GM12878 (cell line): ENCODE results near the gene TRMT44.

Experiments used
- EED ChIP-seq: sonication (generic); IDR thresholded peaks from 2 replicates; pipeline ENCODE4 v1.6.1; 2016; ENCODE audit warnings: antibody characterized with exemption, low read depth
- GABPA ChIP-seq: IDR thresholded peaks from 2 replicates; pipeline ENCODE4 v1.6.1; 2014; ENCODE audit warnings: antibody characterized with exemption, low read depth, mild to moderate bottlenecking, inconsistent platforms
- NBN ChIP-seq: fragments of 450-650 bp; IDR thresholded peaks from 2 replicates; pipeline ENCODE4 v1.6.1; 2016
- POLR2A ChIP-seq: IDR thresholded peaks from 2 replicates; pipeline ENCODE4 v1.6.1; 2011; ENCODE audit warnings: low read depth, mild to moderate bottlenecking, low read length
- POLR2AphosphoS5 ChIP-seq: IDR thresholded peaks from 2 replicates; pipeline ENCODE4 v1.6.1; 2011; ENCODE audit warnings: mild to moderate bottlenecking, low read length, inconsistent platforms
- SP1 ChIP-seq: IDR thresholded peaks from one replicate; pipeline ENCODE4 v1.6.1; 2011; ENCODE audit warnings: low read depth, low read length
- TF ChIP-seq, protein P1 (sequence below), 3 experiments: IDR thresholded peaks in 2 of 3; conservative IDR thresholded peaks in 1 of 3; 2 replicates each; pipeline ENCODE4 v1.5.1; 2011; ENCODE audit warnings: low read depth in 3 of 3, low read length in 3 of 3, mild to moderate bottlenecking in 3 of 3, control low read depth in 2 of 3, moderate library complexity in 2 of 3, inconsistent platforms in 1 of 3, mixed read lengths in 1 of 3; ENCODE audit not compliant: control insufficient read depth in 2 of 3, insufficient read depth in 1 of 3; ENCODE audit errors: extremely low read depth in 1 of 3

DNA sequence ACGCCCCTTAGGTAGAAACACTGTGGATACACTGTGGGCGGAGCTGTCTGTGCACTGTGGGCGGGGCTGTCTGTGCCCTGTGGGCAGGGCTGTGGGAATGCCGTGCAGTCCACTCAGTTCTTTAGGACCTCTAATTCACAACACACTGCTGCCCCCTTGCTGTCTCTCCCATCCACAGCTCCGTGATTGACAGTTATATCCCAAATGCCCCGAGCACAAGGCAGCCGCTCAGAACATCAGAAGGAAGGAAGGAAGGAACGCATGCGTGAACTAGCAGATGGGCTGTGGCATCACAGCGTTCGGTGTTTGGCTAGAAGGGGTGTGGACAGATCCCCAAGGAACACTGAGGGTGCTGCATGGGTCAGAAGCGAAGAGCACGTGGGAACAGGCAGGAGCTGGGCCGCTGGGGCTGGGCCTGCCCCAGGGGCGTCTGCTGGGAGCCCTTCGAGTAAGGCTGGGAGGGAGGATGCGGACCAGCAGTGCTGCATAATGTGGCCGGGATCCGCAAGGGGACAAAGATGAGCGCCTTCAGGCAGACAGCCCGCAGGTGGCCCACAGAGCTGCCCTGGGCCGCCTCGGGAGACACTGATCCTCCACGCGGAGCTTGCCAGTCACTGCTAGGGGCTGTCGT, 29.8 kb upstream of the TRMT44 start:
- TF ChIP-seq, protein P1, sequence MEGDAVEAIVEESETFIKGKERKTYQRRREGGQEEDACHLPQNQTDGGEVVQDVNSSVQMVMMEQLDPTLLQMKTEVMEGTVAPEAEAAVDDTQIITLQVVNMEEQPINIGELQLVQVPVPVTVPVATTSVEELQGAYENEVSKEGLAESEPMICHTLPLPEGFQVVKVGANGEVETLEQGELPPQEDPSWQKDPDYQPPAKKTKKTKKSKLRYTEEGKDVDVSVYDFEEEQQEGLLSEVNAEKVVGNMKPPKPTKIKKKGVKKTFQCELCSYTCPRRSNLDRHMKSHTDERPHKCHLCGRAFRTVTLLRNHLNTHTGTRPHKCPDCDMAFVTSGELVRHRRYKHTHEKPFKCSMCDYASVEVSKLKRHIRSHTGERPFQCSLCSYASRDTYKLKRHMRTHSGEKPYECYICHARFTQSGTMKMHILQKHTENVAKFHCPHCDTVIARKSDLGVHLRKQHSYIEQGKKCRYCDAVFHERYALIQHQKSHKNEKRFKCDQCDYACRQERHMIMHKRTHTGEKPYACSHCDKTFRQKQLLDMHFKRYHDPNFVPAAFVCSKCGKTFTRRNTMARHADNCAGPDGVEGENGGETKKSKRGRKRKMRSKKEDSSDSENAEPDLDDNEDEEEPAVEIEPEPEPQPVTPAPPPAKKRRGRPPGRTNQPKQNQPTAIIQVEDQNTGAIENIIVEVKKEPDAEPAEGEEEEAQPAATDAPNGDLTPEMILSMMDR (IDR thresholded peaks at IDR 0.05 in 2 of 3, conservative IDR thresholded peaks at IDR 0.05 in 1 of 3; ENCODE audit: control insufficient read depth in 2 of 3, extremely low read depth in 1 of 3, insufficient read depth in 1 of 3, low read depth in 3 of 3, low read length in 3 of 3) = peak in 2 of 3 experiments; percentile 20 to 26; a peak in 2 of 6 replicates
- no peak for TF ChIP-seq POLR2AphosphoS5
- no peak for TF ChIP-seq GABPA
- no peak for TF ChIP-seq SP1
- TF ChIP-seq NBN = no peak
- TF ChIP-seq POLR2A = no peak
- TF ChIP-seq EED = no peak
